CD14-positive monocyte (primary cell): ENCODE measurements around the gene FAM110A. TPM values are rescaled to one million over a fixed set of nuclear protein-coding genes. Genes with fewer than 3 reads are reported as not detected.

Experiments used
- DNase-seq, 3 donors: peaks; one replicate each; pipeline ENCODE4 v3.0.0-alpha.2; 2011 to 2022
- H2AFZ ChIP-seq: 2 replicates; pipeline ENCODE4 v1.6.0; 2012; ENCODE audit warnings: mild to moderate bottlenecking, low read depth, low read length, inconsistent platforms; ENCODE audit not compliant: insufficient read depth, poor library complexity, severe bottlenecking
- H3K27ac ChIP-seq, 2 donors: 1 replicate in 1 of 2; 2 replicates in 1 of 2; pipeline ENCODE4 v1.5.1; 2012 to 2013; ENCODE audit warnings: low read length in 2 of 2, control low read depth in 1 of 2, inconsistent platforms in 1 of 2, low read depth in 1 of 2, mild to moderate bottlenecking in 1 of 2
- H3K27me3 ChIP-seq, 2 donors: one replicate each; pipeline versions ENCODE4 v1.6.0 to v1.6.1; 2011 to 2013; ENCODE audit warnings: low read length in 2 of 2; ENCODE audit not compliant: control insufficient read depth in 2 of 2, insufficient read depth in 2 of 2
- H3K36me3 ChIP-seq, 2 donors: replicated peaks in 1 of 2; 1 replicate in 1 of 2; 2 replicates in 1 of 2; pipeline versions ENCODE4 v1.5.1 to v1.6.1; 2012 to 2013; ENCODE audit warnings: low read length in 2 of 2, control low read depth in 1 of 2, inconsistent platforms in 1 of 2, mild to moderate bottlenecking in 1 of 2; ENCODE audit not compliant: insufficient read depth in 2 of 2, control insufficient read depth in 1 of 2
- H3K4me1 ChIP-seq, 2 donors: 1 replicate in 1 of 2; 2 replicates in 1 of 2; pipeline versions ENCODE4 v1.5.1 to v1.6.1; 2012 to 2013; ENCODE audit warnings: low read length in 2 of 2, control low read depth in 1 of 2, inconsistent platforms in 1 of 2, mild to moderate bottlenecking in 1 of 2, moderate library complexity in 1 of 2; ENCODE audit not compliant: insufficient read depth in 2 of 2, control insufficient read depth in 1 of 2
- H3K4me2 ChIP-seq: replicated peaks from 2 replicates; pipeline ENCODE3; 2012; ENCODE audit warnings: low read length, moderate library complexity, mild to moderate bottlenecking; ENCODE audit not compliant: poor library complexity, severe bottlenecking; ENCODE audit errors: extremely low read depth
- H3K4me3 ChIP-seq, 3 experiments: fragments of 200-600 bp in 1 of 3; sonication (generic) in 1 of 3; replicated peaks in 1 of 3; 1 replicate in 2 of 3; 2 replicates in 1 of 3; pipeline ENCODE4 v1.5.1; 2011 to 2013; ENCODE audit warnings: low read length in 3 of 3, mild to moderate bottlenecking in 3 of 3, control low read depth in 2 of 3, low read depth in 2 of 3, inconsistent platforms in 1 of 3, moderate library complexity in 1 of 3
- H3K79me2 ChIP-seq: 2 replicates; pipeline ENCODE4 v1.6.0; 2012; ENCODE audit warnings: mild to moderate bottlenecking, control low read depth, inconsistent platforms, low read length, moderate library complexity; ENCODE audit not compliant: insufficient read depth
- H3K9ac ChIP-seq: 2 replicates; pipeline ENCODE4 v1.6.0; 2017; ENCODE audit warnings: low read length, mild to moderate bottlenecking; ENCODE audit not compliant: insufficient read depth, poor library complexity, severe bottlenecking
- H3K9me3 ChIP-seq, 2 donors: replicated peaks in 1 of 2; 1 replicate in 1 of 2; 2 replicates in 1 of 2; pipeline versions ENCODE4 v1.5.1 to v1.6.1; 2012 to 2013; ENCODE audit warnings: low read length in 2 of 2, control low read depth in 1 of 2; ENCODE audit not compliant: control insufficient read depth in 1 of 2, insufficient read depth in 1 of 2
- H4K20me1 ChIP-seq: 2 replicates; pipeline ENCODE4 v1.6.0; 2012; ENCODE audit warnings: mild to moderate bottlenecking, low read length, control low read depth, moderate library complexity; ENCODE audit not compliant: insufficient read depth
- H3K27ac Mint-ChIP-seq, 7 donors: one replicate each; pipeline ENCODE4 v1.8.0; 2020; ENCODE audit warnings: mild to moderate bottlenecking in 7 of 7, mixed read lengths in 7 of 7, moderate library complexity in 6 of 7, inconsistent platforms in 2 of 7
- H3K27me3 Mint-ChIP-seq, 3 donors: one replicate each; pipeline ENCODE4 v1.8.0; 2021 to 2022; ENCODE audit warnings: low read depth in 3 of 3, mild to moderate bottlenecking in 3 of 3, mixed read lengths in 3 of 3, moderate library complexity in 3 of 3, inconsistent platforms in 1 of 3
- H3K36me3 Mint-ChIP-seq, 2 donors: one replicate each; pipeline ENCODE4 v1.8.0; 2020; ENCODE audit warnings: mixed read lengths in 2 of 2, inconsistent platforms in 1 of 2, mild to moderate bottlenecking in 1 of 2
- H3K4me1 Mint-ChIP-seq: one replicate; pipeline ENCODE4 v1.8.0; 2020; ENCODE audit warnings: mild to moderate bottlenecking, mixed read lengths
- H3K4me3 Mint-ChIP-seq, 2 donors: one replicate each; pipeline ENCODE4 v1.8.0; 2020; ENCODE audit warnings: mild to moderate bottlenecking in 2 of 2, mixed read lengths in 2 of 2, moderate library complexity in 1 of 2
- H3K9me3 Mint-ChIP-seq, 7 donors: one replicate each; pipeline ENCODE4 v1.8.0; 2020 to 2022; ENCODE audit warnings: mixed read lengths in 7 of 7, mild to moderate bottlenecking in 6 of 7, moderate library complexity in 6 of 7, inconsistent platforms in 2 of 7
- CTCF ChIP-seq: fragments of 200-600 bp; IDR thresholded peaks from one replicate; pipeline ENCODE4 v1.8.0; 2022; ENCODE audit warnings: antibody characterized with exemption, mild to moderate bottlenecking
- WGBS: methylation state at CpG from one replicate; pipeline ENCODE4 v1.1.5; 2013; ENCODE audit warnings: missing lambda C conversion rate; ENCODE audit not compliant: insufficient coverage; 5-methylcytosine and 5-hydroxymethylcytosine counted together
- intact Hi-C, 2 donors: fragments of 100-400 bp; cut with micrococcal nuclease; formaldehyde crosslinking; loops; one replicate each; pipeline versions ENCODE4 v1.15.0 to v1.15.1; 2023
- polyA plus RNA-seq, 3 donors: library from polyadenylated mRNA; depleted of rRNA in 1 of 3; unstranded in 2 of 3; stranded (reverse) in 1 of 3; fragments of 300-500 nt in 2 of 3; fragments of >200 nt in 1 of 3; fragmentation: Illumina TruSeq in 2 of 3; gene quantifications; 1 replicate in 2 of 3; 2 replicates in 1 of 3; pipeline ENCODE4 v1.2.3, GENCODE V29; 2012 to 2021

FAM110A gene
- polyA plus RNA-seq, 3 donors = 13.8 to 43.2 (median 27.8) TPM

DNA sequence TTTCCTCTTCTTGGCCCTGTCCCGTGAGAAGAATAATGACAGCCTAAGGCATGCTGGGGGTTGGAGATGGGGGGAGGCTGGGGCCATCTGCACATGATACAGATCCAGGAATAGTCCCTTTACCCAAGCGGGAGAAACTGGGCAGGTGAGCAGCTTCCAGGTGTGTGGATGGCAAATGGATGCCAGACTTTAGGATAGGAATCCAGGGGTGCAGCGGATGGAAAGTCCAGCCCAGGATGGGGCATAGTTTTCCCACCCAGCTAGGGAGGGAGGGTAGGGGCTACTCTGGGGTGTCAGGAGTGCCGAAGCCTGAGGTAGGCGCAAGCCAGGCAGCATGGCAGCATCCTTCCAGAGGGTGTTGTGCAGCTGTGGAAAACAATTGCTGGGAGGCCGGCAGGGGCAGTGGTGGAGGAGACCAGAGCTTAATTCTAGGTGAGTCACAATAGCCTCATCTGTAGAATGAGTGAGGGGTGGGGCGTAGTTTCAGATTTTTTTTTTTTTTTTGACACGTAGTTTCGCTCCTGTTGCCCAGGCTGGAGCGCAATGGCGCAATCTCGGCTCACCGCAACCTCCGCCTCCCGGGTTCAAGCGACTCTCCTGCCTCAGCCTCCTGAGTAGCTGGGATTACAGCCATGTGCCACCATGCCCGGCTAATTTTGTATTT is 15.4 kb upstream of the FAM110A start:
- no peaks in the 10 kb centered on the region for H3K79me2 ChIP-seq
- DNase-seq = no peak
- no peaks in the 10 kb centered on the region for H3K27me3 ChIP-seq
- H3K27me3 Mint-ChIP-seq = peaks cover 2 to 10% (median 10%) of the 10 kb centered on the region in 3 donors
- H3K4me2 ChIP-seq = no peak overlapping the region
- TF ChIP-seq CTCF = no peak
- no peak overlapping the region for H2AFZ ChIP-seq
- no peak overlapping the region for H3K27ac Mint-ChIP-seq
- 94% methylated on average over 7 of the region's 17 CpGs for WGBS
- no peak overlapping the region for H3K27ac ChIP-seq
- no peaks in the 10 kb centered on the region for H3K9me3 ChIP-seq
- H3K36me3 ChIP-seq = no peaks in the 10 kb centered on the region
- no peaks in the 10 kb centered on the region for H4K20me1 ChIP-seq
- peaks cover 0 to 3% of the 10 kb centered on the region in 2 donors for H3K4me1 ChIP-seq
- no peak overlapping the region for H3K4me3 Mint-ChIP-seq
- no peak overlapping the region for H3K4me3 ChIP-seq
- intact Hi-C loops = loop anchor here (5.0 kb wide), 3 partner anchors 44 to 289 kb away; no protein-coding TSS in a partner anchor
- H3K36me3 Mint-ChIP-seq = no peaks in the 10 kb centered on the region
- peaks cover 9% of the 10 kb centered on the region for H3K4me1 Mint-ChIP-seq
- no peaks in the 10 kb centered on the region for H3K9me3 Mint-ChIP-seq
- no peak overlapping the region for H3K9ac ChIP-seq

DNA sequence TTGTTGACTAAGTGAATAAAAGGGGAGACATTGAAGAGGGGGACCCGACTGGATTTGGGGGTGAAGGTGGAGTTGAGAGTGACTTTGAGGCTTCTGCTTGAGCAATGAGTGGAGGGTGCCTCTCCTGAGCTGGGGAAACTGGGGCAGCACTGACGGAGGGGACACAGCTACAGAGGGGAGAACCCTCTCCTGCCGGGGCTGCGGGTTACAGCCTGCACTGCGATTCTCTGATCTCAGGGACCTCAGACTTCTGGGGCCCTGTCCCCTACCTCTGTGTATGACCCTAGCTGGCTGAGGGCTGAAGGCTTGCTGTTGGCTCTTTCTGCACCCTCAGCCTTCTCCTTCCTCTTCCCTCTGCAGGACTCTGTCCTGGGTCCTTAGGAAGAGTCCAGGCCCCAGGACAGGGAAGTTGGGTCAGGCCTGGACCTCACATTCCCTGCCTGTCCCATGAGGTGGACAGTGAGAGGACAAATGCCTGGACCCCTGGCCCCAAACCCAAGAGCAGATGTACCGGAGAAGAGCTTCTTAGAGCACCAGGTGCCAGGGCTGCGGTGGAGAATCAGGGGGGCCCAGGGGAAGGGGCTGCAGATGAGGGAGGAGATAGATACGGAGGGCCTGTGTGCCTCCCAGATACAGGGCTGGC is 13.7 kb upstream of the FAM110A start:
- Histone ChIP-seq H3K27ac (no peak overlapping the region), H3K9ac (no peak overlapping the region), H3K36me3 (no peaks in the 10 kb centered on the region), H3K4me3 (no peak overlapping the region), H2AFZ (no peak overlapping the region), H4K20me1 (no peaks in the 10 kb centered on the region), H3K79me2 (no peaks in the 10 kb centered on the region), H3K9me3 (no peaks in the 10 kb centered on the region), H3K27me3 (no peaks in the 10 kb centered on the region), H3K4me2 (no peak overlapping the region), H3K4me1 (peaks cover 0 to 3% of the 10 kb centered on the region in 2 donors)
- peak overlapping the region in 1 of 7 donors; percentile 59 for H3K27ac Mint-ChIP-seq
- H3K4me3 Mint-ChIP-seq = peak overlapping the region in 1 of 2 donors; percentile 51
- peaks cover 2 to 10% (median 8%) of the 10 kb centered on the region in 3 donors for H3K27me3 Mint-ChIP-seq
- TF ChIP-seq CTCF = no peak
- no peaks in the 10 kb centered on the region for H3K9me3 Mint-ChIP-seq
- DNase-seq = no peak
- intact Hi-C loops = loop anchor here (5.0 kb wide), 3 partner anchors 42 to 288 kb away; no protein-coding TSS in a partner anchor
- H3K4me1 Mint-ChIP-seq = peaks cover 9% of the 10 kb centered on the region
- WGBS = 93% methylated on average over 4 of the region's 8 CpGs
- H3K36me3 Mint-ChIP-seq = no peaks in the 10 kb centered on the region
